CD14-positive monocyte (primary cell): Measurements from ENCODE around the gene PBX3. TPM values are rescaled to one million over a fixed set of nuclear protein-coding genes. Genes with fewer than 3 reads are reported as not detected.
A peak's percentile ranks its signal among the peaks of the same experiment; 100 is the strongest.

Experiments
- DNase-seq, 3 donors: peaks; one replicate each; pipeline ENCODE4 v3.0.0-alpha.2; 2011 to 2022
- H2AFZ ChIP-seq: 2 replicates; pipeline ENCODE4 v1.6.0; 2012; ENCODE audit warnings: mild to moderate bottlenecking, low read depth, low read length, inconsistent platforms; ENCODE audit not compliant: insufficient read depth, poor library complexity, severe bottlenecking
- H3K27ac ChIP-seq, 2 donors: 1 replicate in 1 of 2; 2 replicates in 1 of 2; pipeline ENCODE4 v1.5.1; 2012 to 2013; ENCODE audit warnings: low read length in 2 of 2, control low read depth in 1 of 2, inconsistent platforms in 1 of 2, low read depth in 1 of 2, mild to moderate bottlenecking in 1 of 2
- H3K27me3 ChIP-seq, 2 donors: one replicate each; pipeline versions ENCODE4 v1.6.0 to v1.6.1; 2011 to 2013; ENCODE audit warnings: low read length in 2 of 2; ENCODE audit not compliant: control insufficient read depth in 2 of 2, insufficient read depth in 2 of 2
- H3K36me3 ChIP-seq, 2 donors: replicated peaks in 1 of 2; 1 replicate in 1 of 2; 2 replicates in 1 of 2; pipeline versions ENCODE4 v1.5.1 to v1.6.1; 2012 to 2013; ENCODE audit warnings: low read length in 2 of 2, control low read depth in 1 of 2, inconsistent platforms in 1 of 2, mild to moderate bottlenecking in 1 of 2; ENCODE audit not compliant: insufficient read depth in 2 of 2, control insufficient read depth in 1 of 2
- H3K4me1 ChIP-seq, 2 donors: 1 replicate in 1 of 2; 2 replicates in 1 of 2; pipeline versions ENCODE4 v1.5.1 to v1.6.1; 2012 to 2013; ENCODE audit warnings: low read length in 2 of 2, control low read depth in 1 of 2, inconsistent platforms in 1 of 2, mild to moderate bottlenecking in 1 of 2, moderate library complexity in 1 of 2; ENCODE audit not compliant: insufficient read depth in 2 of 2, control insufficient read depth in 1 of 2
- H3K4me2 ChIP-seq: replicated peaks from 2 replicates; pipeline ENCODE3; 2012; ENCODE audit warnings: low read length, moderate library complexity, mild to moderate bottlenecking; ENCODE audit not compliant: poor library complexity, severe bottlenecking; ENCODE audit errors: extremely low read depth
- H3K4me3 ChIP-seq, 3 experiments: fragments of 200-600 bp in 1 of 3; sonication (generic) in 1 of 3; replicated peaks in 1 of 3; 1 replicate in 2 of 3; 2 replicates in 1 of 3; pipeline ENCODE4 v1.5.1; 2011 to 2013; ENCODE audit warnings: low read length in 3 of 3, mild to moderate bottlenecking in 3 of 3, control low read depth in 2 of 3, low read depth in 2 of 3, inconsistent platforms in 1 of 3, moderate library complexity in 1 of 3
- H3K79me2 ChIP-seq: 2 replicates; pipeline ENCODE4 v1.6.0; 2012; ENCODE audit warnings: mild to moderate bottlenecking, control low read depth, inconsistent platforms, low read length, moderate library complexity; ENCODE audit not compliant: insufficient read depth
- H3K9ac ChIP-seq: 2 replicates; pipeline ENCODE4 v1.6.0; 2017; ENCODE audit warnings: low read length, mild to moderate bottlenecking; ENCODE audit not compliant: insufficient read depth, poor library complexity, severe bottlenecking
- H3K9me3 ChIP-seq, 2 donors: replicated peaks in 1 of 2; 1 replicate in 1 of 2; 2 replicates in 1 of 2; pipeline versions ENCODE4 v1.5.1 to v1.6.1; 2012 to 2013; ENCODE audit warnings: low read length in 2 of 2, control low read depth in 1 of 2; ENCODE audit not compliant: control insufficient read depth in 1 of 2, insufficient read depth in 1 of 2
- H4K20me1 ChIP-seq: 2 replicates; pipeline ENCODE4 v1.6.0; 2012; ENCODE audit warnings: mild to moderate bottlenecking, low read length, control low read depth, moderate library complexity; ENCODE audit not compliant: insufficient read depth
- H3K27ac Mint-ChIP-seq, 7 donors: one replicate each; pipeline ENCODE4 v1.8.0; 2020; ENCODE audit warnings: mild to moderate bottlenecking in 7 of 7, mixed read lengths in 7 of 7, moderate library complexity in 6 of 7, inconsistent platforms in 2 of 7
- H3K27me3 Mint-ChIP-seq, 3 donors: one replicate each; pipeline ENCODE4 v1.8.0; 2021 to 2022; ENCODE audit warnings: low read depth in 3 of 3, mild to moderate bottlenecking in 3 of 3, mixed read lengths in 3 of 3, moderate library complexity in 3 of 3, inconsistent platforms in 1 of 3
- H3K36me3 Mint-ChIP-seq, 2 donors: one replicate each; pipeline ENCODE4 v1.8.0; 2020; ENCODE audit warnings: mixed read lengths in 2 of 2, inconsistent platforms in 1 of 2, mild to moderate bottlenecking in 1 of 2
- H3K4me1 Mint-ChIP-seq: one replicate; pipeline ENCODE4 v1.8.0; 2020; ENCODE audit warnings: mild to moderate bottlenecking, mixed read lengths
- H3K4me3 Mint-ChIP-seq, 2 donors: one replicate each; pipeline ENCODE4 v1.8.0; 2020; ENCODE audit warnings: mild to moderate bottlenecking in 2 of 2, mixed read lengths in 2 of 2, moderate library complexity in 1 of 2
- H3K9me3 Mint-ChIP-seq, 7 donors: one replicate each; pipeline ENCODE4 v1.8.0; 2020 to 2022; ENCODE audit warnings: mixed read lengths in 7 of 7, mild to moderate bottlenecking in 6 of 7, moderate library complexity in 6 of 7, inconsistent platforms in 2 of 7
- WGBS: methylation state at CpG from one replicate; pipeline ENCODE4 v1.1.5; 2013; ENCODE audit warnings: missing lambda C conversion rate; ENCODE audit not compliant: insufficient coverage; 5-methylcytosine and 5-hydroxymethylcytosine counted together
- intact Hi-C, 2 donors: fragments of 100-400 bp; cut with micrococcal nuclease; formaldehyde crosslinking; loops; one replicate each; pipeline versions ENCODE4 v1.15.0 to v1.15.1; 2023
- polyA plus RNA-seq, 3 donors: library from polyadenylated mRNA; depleted of rRNA in 1 of 3; unstranded in 2 of 3; stranded (reverse) in 1 of 3; fragments of 300-500 nt in 2 of 3; fragments of >200 nt in 1 of 3; fragmentation: Illumina TruSeq in 2 of 3; gene quantifications; 1 replicate in 2 of 3; 2 replicates in 1 of 3; pipeline ENCODE4 v1.2.3, GENCODE V29; 2012 to 2021
- TF ChIP-seq, protein P1 (sequence below): fragments of 200-600 bp; IDR thresholded peaks from one replicate; pipeline ENCODE4 v1.8.0; 2022; ENCODE audit warnings: antibody characterized with exemption, mild to moderate bottlenecking

The PBX3 gene
- polyA plus RNA-seq, 3 donors = 6.6 to 22.7 (median 7.1) TPM

DNA sequence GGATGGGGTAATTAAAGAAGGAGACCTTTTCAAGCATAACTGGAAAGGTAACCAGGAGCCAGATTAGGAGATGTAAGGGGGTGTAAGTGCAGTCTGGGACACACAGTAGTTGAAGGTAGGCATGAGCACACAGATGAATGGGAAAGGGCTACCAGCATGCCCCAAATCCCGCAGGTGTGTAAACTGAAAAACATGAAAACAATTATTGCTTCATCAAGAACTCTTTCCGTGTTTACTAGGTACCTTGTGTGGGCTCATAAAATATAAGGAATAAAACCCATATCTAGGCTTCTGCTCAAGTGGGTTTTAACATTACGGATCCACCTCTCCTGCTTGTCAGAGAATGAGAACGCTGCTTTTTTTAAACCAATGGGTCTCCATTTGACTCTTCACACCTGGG, 41.3 kb upstream of the PBX3 start:
- Histone ChIP-seq H3K9ac (no peak overlapping the region), H3K4me3 (peak overlapping the region in 2 of 3 experiments; percentile 57 to 88), H3K4me1 (peaks cover 15 to 20% of the 10 kb centered on the region in 2 donors), H3K9me3 (no peaks in the 10 kb centered on the region), H3K27ac (no peak overlapping the region), H3K36me3 (peaks cover 0 to 7% of the 10 kb centered on the region in 2 donors), H3K27me3 (no peaks in the 10 kb centered on the region), H2AFZ (no peak overlapping the region), H4K20me1 (peaks cover 25% of the 10 kb centered on the region), H3K4me2 (peak overlapping the region; percentile 94), H3K79me2 (peaks cover 58% of the 10 kb centered on the region)
- H3K36me3 Mint-ChIP-seq = peaks cover under 1 to 9% of the 10 kb centered on the region in 2 donors
- H3K4me1 Mint-ChIP-seq = peaks cover 31% of the 10 kb centered on the region
- H3K27ac Mint-ChIP-seq = peak overlapping the region in 1 of 7 donors; percentile 51
- 100% methylated on average over 1 of the region's 4 CpGs for WGBS
- H3K27me3 Mint-ChIP-seq = peaks cover 0 to 2% (median 0%) of the 10 kb centered on the region in 3 donors
- TF ChIP-seq, protein P1, sequence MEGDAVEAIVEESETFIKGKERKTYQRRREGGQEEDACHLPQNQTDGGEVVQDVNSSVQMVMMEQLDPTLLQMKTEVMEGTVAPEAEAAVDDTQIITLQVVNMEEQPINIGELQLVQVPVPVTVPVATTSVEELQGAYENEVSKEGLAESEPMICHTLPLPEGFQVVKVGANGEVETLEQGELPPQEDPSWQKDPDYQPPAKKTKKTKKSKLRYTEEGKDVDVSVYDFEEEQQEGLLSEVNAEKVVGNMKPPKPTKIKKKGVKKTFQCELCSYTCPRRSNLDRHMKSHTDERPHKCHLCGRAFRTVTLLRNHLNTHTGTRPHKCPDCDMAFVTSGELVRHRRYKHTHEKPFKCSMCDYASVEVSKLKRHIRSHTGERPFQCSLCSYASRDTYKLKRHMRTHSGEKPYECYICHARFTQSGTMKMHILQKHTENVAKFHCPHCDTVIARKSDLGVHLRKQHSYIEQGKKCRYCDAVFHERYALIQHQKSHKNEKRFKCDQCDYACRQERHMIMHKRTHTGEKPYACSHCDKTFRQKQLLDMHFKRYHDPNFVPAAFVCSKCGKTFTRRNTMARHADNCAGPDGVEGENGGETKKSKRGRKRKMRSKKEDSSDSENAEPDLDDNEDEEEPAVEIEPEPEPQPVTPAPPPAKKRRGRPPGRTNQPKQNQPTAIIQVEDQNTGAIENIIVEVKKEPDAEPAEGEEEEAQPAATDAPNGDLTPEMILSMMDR = no peak
- H3K9me3 Mint-ChIP-seq = no peaks in the 10 kb centered on the region
- intact Hi-C loops = loop anchor here (5.0 to 10.0 kb wide), 4 partner anchors 41 to 74 kb away; partner anchors contain the start of gene PBX3 (in 1 of the 2)
- DNase-seq = no peak
- H3K4me3 Mint-ChIP-seq = peak overlapping the region in 1 of 2 donors; percentile 82

DNA sequence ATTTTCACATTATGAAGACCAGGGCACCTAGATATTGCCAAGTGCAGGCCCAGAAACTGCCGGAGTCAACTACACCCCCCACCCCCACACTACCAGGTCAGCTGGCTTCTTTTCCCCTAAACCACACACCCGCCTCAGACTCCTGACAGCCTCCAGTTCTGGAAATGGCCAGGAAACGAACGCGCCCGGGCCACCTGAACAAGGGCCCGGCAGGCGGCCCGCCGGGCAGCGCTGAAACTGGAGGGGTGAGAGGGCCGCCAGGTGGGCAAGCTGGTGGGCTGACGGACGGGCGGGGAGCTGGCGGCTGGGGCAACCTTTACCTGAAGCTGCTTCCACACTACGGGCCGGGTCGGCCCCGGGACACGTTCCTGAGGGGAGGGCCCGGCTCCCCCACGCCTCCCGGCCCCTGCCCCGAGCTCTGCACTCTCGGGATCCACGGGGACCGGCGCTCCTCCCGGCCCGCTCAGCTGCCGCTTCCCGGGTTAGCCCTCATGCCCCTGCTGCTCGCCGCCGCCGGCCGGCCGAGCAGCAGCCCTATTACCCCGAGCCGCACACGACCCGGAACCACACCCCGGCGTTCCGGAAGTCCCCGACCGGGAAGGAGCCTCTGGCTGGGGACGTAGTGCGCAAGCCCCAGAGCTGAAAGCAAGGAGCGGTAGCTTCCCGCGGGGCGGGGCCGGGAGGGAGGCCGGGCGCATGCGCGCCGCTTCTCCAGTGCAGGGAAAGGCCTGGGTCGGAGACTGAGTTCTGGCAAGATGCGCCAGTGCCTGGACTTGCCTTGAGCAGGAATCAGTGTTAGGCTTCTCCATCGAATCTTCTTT, 40.3 kb upstream of the PBX3 start, which contains the start of gene MAPKAP1:
Gene MAPKAP1, minus strand, starts transcription at position 558 of the 821 bp plus-strand sequence. CDS start 34,634 bp downstream, outside the sequence.
- H3K9me3 Mint-ChIP-seq = no peaks in the 10 kb centered on the region
- peak within 1 kb of the TSS; percentile 23 to 89 for H3K27ac ChIP-seq
- H3K27me3 ChIP-seq = no peaks in the 10 kb centered on the region
- intact Hi-C loops = loop anchor here (5.0 to 10.0 kb wide), 4 partner anchors 40 to 75 kb away; partner anchors contain the start of gene PBX3 (in 1 of the 2)
- TF ChIP-seq, protein P1 = no peak
- peaks cover 0 to 7% of the 10 kb centered on the region in 2 donors for H3K36me3 ChIP-seq
- H3K4me1 Mint-ChIP-seq = peaks cover 31% of the 10 kb centered on the region
- WGBS = under 1% methylated on average over 60 of the region's 63 CpGs
- peak within 1 kb of the TSS; percentile 93 for H2AFZ ChIP-seq
- peaks cover 15 to 20% of the 10 kb centered on the region in 2 donors for H3K4me1 ChIP-seq
- peaks cover 16% of the 10 kb centered on the region for H4K20me1 ChIP-seq
- peak within 1 kb of the TSS; percentile 94 for H3K4me2 ChIP-seq
- peaks cover 49% of the 10 kb centered on the region for H3K79me2 ChIP-seq
- peak within 1 kb of the TSS; percentile 82 to 87 for H3K4me3 Mint-ChIP-seq
- H3K9me3 ChIP-seq = no peaks in the 10 kb centered on the region
- peak; percentile 95 to 99 (median 97) for DNase-seq
- peaks cover 0 to 2% (median 0%) of the 10 kb centered on the region in 3 donors for H3K27me3 Mint-ChIP-seq
- H3K9ac ChIP-seq = peak within 1 kb of the TSS; percentile 95
- peak within 1 kb of the TSS; percentile 57 to 88 (median 64) for H3K4me3 ChIP-seq
- H3K36me3 Mint-ChIP-seq = peaks cover 0 to 9% of the 10 kb centered on the region in 2 donors
- H3K27ac Mint-ChIP-seq = peak within 1 kb of the TSS; percentile 57 to 93 (median 89)
